ENCODE results near the gene MTREX.
A peak's percentile ranks its signal among the peaks of the same experiment; 100 is the strongest.

MTREX gene

GRCh38 chr5:55437859-55438206, 130.0 kb downstream of the MTREX start:
- Histone ChIP-seq H4K20me1 (ENCODE audit: control insufficient read depth, insufficient read depth, low read depth, low read length) (no peaks in the 10 kb centered on the region), H3F3A (ENCODE audit: control insufficient read depth, insufficient read depth) (no peaks in the 10 kb centered on the region), H3K79me2 (ENCODE audit: control insufficient read depth, low read length) (no peaks in the 10 kb centered on the region), H3K9me3 (ENCODE audit: control insufficient read depth, insufficient read depth, low read length) (no peaks in the 10 kb centered on the region), H3K4me2 (ENCODE audit: low read length) (no peak overlapping the region), H3K27me3 (ENCODE audit: control insufficient read depth, low read length) (no peaks in the 10 kb centered on the region), H3K9me2 (replicated peaks; ENCODE audit: control insufficient read depth, low read length) (no peaks in the 10 kb centered on the region), H3K36me3 (ENCODE audit: control insufficient read depth, low read length) (no peaks in the 10 kb centered on the region), H3K4me3 (ENCODE audit: low read length) (no peak overlapping the region), H3K27ac (ENCODE audit: low read depth, low read length) (no peak overlapping the region), H3K4me1 (ENCODE audit: control insufficient read depth, low read length) (peaks cover 17% of the 10 kb centered on the region)
- no peak for TF ChIP-seq EZH2phosphoT487 (IDR thresholded peaks at IDR 0.05; ENCODE audit: borderline replicate concordance, low read length)

DNA sequence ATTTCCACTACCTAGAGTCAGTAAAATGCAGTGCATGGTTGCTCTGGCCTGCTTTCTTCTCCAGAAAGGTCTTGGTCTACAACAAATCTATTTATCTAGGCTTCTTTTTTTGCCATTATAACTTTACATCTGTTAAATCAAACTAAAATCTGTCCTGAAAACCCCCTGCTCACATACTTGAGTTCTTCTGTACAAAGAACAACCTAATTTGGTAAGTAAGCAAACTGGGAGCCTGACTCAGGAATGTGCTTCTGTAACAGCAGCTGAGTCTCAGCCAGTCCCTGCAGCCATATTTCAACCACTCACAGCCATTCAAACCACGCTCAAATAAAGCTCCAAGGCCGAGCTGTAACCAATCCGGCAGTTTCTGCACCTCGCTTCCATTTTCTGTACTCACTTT, 131.2 kb downstream of the MTREX start:
- no peaks in the 10 kb centered on the region for H3K9me3 ChIP-seq (ENCODE audit: control insufficient read depth, insufficient read depth, low read length)
- H3K27ac ChIP-seq (ENCODE audit: low read depth, low read length) = no peak overlapping the region
- H3K4me1 ChIP-seq (ENCODE audit: control insufficient read depth, low read length) = peaks cover 17% of the 10 kb centered on the region
- no peak for TF ChIP-seq EZH2phosphoT487 (IDR thresholded peaks at IDR 0.05; ENCODE audit: borderline replicate concordance, low read length)
- TF ChIP-seq, protein P1, sequence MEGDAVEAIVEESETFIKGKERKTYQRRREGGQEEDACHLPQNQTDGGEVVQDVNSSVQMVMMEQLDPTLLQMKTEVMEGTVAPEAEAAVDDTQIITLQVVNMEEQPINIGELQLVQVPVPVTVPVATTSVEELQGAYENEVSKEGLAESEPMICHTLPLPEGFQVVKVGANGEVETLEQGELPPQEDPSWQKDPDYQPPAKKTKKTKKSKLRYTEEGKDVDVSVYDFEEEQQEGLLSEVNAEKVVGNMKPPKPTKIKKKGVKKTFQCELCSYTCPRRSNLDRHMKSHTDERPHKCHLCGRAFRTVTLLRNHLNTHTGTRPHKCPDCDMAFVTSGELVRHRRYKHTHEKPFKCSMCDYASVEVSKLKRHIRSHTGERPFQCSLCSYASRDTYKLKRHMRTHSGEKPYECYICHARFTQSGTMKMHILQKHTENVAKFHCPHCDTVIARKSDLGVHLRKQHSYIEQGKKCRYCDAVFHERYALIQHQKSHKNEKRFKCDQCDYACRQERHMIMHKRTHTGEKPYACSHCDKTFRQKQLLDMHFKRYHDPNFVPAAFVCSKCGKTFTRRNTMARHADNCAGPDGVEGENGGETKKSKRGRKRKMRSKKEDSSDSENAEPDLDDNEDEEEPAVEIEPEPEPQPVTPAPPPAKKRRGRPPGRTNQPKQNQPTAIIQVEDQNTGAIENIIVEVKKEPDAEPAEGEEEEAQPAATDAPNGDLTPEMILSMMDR (IDR thresholded peaks at IDR 0.05; ENCODE audit: low read depth, low read length, poor library complexity, severe bottlenecking) = no peak
- H3K4me2 ChIP-seq (ENCODE audit: low read length) = no peak overlapping the region
- no peaks in the 10 kb centered on the region for H4K20me1 ChIP-seq (ENCODE audit: control insufficient read depth, insufficient read depth, low read depth, low read length)
- no peaks in the 10 kb centered on the region for H3K36me3 ChIP-seq (ENCODE audit: control insufficient read depth, low read length)
- H3F3A ChIP-seq (ENCODE audit: control insufficient read depth, insufficient read depth) = no peaks in the 10 kb centered on the region
- H3K9me2 ChIP-seq (replicated peaks; ENCODE audit: control insufficient read depth, low read length) = no peaks in the 10 kb centered on the region
- H3K79me2 ChIP-seq (ENCODE audit: control insufficient read depth, low read length) = no peaks in the 10 kb centered on the region
- no peaks in the 10 kb centered on the region for H3K27me3 ChIP-seq (ENCODE audit: control insufficient read depth, low read length)
- H3K4me3 ChIP-seq (ENCODE audit: low read length) = no peak overlapping the region

DNA sequence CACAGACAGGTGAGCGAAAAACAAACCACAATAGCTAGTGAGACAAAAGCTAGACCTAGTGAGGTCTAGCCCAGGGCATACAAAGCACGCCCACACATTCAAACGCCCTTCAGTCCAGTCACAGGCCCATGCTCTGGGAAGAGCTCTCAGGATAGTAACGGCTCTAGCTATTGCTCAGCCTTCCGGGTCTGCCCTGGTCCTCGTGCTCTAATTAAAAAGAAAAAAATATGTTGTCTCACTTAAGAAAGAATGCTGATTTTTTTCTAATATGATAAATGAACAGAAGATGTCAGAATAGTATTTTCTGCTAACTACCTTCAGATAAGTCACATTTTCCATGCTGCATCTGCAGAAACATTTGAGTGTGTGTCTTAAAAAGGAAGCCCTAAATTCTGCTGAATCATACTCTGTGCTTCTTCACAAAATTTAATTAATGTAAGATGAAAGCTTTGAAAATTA, 132.4 kb downstream of the MTREX start:
- Histone ChIP-seq H3K36me3 (ENCODE audit: control insufficient read depth, low read length) (no peaks in the 10 kb centered on the region), H3K27ac (ENCODE audit: low read depth, low read length) (no peak overlapping the region), H3K79me2 (ENCODE audit: control insufficient read depth, low read length) (no peaks in the 10 kb centered on the region), H3K4me1 (ENCODE audit: control insufficient read depth, low read length) (peaks cover 17% of the 10 kb centered on the region), H3F3A (ENCODE audit: control insufficient read depth, insufficient read depth) (no peaks in the 10 kb centered on the region), H3K27me3 (ENCODE audit: control insufficient read depth, low read length) (no peaks in the 10 kb centered on the region), H3K9me3 (ENCODE audit: control insufficient read depth, insufficient read depth, low read length) (no peaks in the 10 kb centered on the region), H4K20me1 (ENCODE audit: control insufficient read depth, insufficient read depth, low read depth, low read length) (no peaks in the 10 kb centered on the region), H3K9me2 (replicated peaks; ENCODE audit: control insufficient read depth, low read length) (no peaks in the 10 kb centered on the region), H3K4me2 (ENCODE audit: low read length) (peak overlapping the region; percentile 11), H3K4me3 (ENCODE audit: low read length) (no peak overlapping the region)
- TF ChIP-seq EZH2phosphoT487 (IDR thresholded peaks at IDR 0.05; ENCODE audit: borderline replicate concordance, low read length) = no peak
- TF ChIP-seq, protein P1 (IDR thresholded peaks at IDR 0.05; ENCODE audit: low read depth, low read length, poor library complexity, severe bottlenecking) = no peak

DNA sequence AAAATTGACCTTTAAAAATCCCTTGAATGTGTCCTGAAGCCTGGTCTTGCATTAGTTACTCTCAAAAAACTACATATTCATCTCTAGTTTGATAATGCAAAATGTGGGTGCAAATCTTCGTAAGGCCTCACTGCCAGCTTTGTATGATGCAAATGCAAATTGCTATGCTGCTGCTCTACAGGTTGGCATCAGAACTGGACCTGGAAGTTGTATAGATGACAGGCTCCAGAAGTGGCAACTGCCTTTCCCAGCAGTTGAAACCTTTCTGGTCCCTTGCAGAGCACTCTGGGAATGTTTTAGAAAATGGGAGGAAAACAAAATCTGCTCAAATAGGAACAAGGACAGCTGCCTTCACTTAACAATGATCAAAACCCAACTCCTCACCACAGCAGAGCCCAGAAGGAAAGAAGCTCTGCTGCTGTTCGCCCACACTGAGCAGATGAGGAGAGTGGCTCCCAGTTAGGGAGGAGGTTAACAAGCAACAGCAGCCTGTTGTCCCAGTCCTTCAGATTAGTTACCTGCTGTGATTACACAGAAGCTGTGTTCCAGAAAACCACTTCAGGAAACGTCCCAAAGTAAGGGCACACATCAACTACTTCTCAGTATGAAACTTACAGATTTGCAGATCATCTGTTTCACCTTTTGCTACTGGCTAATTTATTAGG, 133.4 kb downstream of the MTREX start:
- Histone ChIP-seq H3K27ac (ENCODE audit: low read depth, low read length) (no peak overlapping the region), H3K9me3 (ENCODE audit: control insufficient read depth, insufficient read depth, low read length) (no peaks in the 10 kb centered on the region), H3F3A (ENCODE audit: control insufficient read depth, insufficient read depth) (no peaks in the 10 kb centered on the region), H3K9me2 (replicated peaks; ENCODE audit: control insufficient read depth, low read length) (no peaks in the 10 kb centered on the region), H4K20me1 (ENCODE audit: control insufficient read depth, insufficient read depth, low read depth, low read length) (no peaks in the 10 kb centered on the region), H3K27me3 (ENCODE audit: control insufficient read depth, low read length) (no peaks in the 10 kb centered on the region), H3K4me2 (ENCODE audit: low read length) (no peak overlapping the region), H3K36me3 (ENCODE audit: control insufficient read depth, low read length) (no peaks in the 10 kb centered on the region), H3K4me3 (ENCODE audit: low read length) (no peak overlapping the region), H3K4me1 (ENCODE audit: control insufficient read depth, low read length) (peaks cover 17% of the 10 kb centered on the region), H3K79me2 (ENCODE audit: control insufficient read depth, low read length) (no peaks in the 10 kb centered on the region)
- TF ChIP-seq, protein P1 (IDR thresholded peaks at IDR 0.05; ENCODE audit: low read depth, low read length, poor library complexity, severe bottlenecking) = no peak
- TF ChIP-seq EZH2phosphoT487 (IDR thresholded peaks at IDR 0.05; ENCODE audit: borderline replicate concordance, low read length) = no peak
